ENCODE results near the gene C12orf50.
A peak's percentile ranks its signal among the peaks of the same experiment; 100 is the strongest.
"Not testable (repeated sequence)": the region's sequence is repeated elsewhere in the genome, so short reads cannot be mapped to it uniquely, and the experiment has no call there.

Gene C12orf50

DNA sequence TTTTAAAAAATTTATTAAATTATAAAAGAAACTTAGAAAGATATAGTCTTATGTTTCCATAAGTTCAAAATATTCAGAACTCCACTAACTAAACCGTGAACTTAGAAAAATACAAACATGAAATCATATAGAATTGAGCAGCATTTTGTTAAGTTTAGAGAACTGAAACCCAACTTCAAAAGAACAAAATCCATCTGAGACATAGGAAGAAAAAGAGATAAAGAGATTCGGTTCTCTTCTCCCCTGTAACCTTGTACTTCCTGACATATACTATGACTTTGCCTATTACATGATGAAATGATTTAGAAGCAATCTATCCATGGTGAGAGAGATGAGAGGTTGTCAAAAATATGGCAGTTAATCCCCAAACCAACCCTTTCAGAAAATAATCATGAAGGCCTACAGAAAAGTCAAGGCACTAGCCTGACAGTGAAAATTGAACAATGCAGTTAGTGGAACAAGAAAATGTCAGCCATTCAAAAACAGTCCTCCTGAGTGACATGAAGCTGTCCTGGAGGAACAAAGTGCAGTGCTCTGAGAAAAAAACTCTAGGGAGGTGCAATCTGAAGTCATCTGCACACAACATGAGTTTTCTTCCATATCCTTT lies 44.0 kb downstream of the C12orf50 start:
- no peak for DNase-seq

DNA sequence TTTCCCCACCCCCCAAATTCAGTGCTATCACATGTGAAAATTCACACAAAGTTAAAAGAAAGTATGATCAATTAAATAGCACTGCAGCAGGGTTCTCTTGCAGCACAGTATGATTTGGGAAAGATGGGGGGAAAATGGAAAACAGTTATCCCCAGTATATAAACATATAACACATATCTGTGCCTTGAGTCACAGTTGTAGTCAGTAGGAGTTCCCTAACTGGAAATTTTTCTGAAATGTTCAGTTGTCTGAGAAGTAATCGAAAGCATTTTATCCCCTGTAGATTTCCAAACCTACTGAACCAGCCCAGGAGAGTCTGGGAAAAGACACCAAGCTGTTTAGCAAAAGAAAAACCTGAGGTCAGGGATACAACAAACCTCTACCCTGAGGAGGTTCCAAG lies 47.0 kb downstream of the C12orf50 start:
- no peak for DNase-seq

GRCh38 chr12:87981495-87981894 lies 47.7 kb downstream of the C12orf50 start:
- DNase-seq: no peak

GRCh38 chr12:87975879-87976278 lies 53.3 kb downstream of the C12orf50 start:
- DNase-seq: no peak

DNA sequence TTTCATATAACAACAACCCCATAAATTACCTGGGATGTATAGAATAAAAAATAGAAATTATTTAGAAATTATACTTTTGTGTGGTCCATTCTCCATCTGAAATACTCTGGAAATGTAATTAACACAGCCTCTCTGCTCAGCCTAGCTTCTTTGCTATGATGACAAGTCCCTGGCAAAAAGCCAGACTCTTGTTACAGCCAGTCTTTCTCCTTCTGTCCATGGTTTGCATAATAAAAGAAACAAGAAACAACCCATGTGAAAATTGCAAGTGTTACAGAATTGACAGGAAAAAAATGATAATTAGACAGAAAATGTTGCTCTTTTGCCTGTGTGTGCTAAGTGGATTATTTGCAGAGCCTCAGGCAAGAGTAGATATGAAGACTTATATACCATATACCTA lies 61.3 kb downstream of the C12orf50 start:
- DNase-seq: peak in 1 of 2 experiments; percentile 7

GRCh38 chr12:87960566-87960965 lies 68.6 kb downstream of the C12orf50 start:
- DNase-seq: no peak

GRCh38 chr12:87954028-87954427 lies 75.2 kb downstream of the C12orf50 start:
- DNase-seq: not testable (repeated sequence)

DNA sequence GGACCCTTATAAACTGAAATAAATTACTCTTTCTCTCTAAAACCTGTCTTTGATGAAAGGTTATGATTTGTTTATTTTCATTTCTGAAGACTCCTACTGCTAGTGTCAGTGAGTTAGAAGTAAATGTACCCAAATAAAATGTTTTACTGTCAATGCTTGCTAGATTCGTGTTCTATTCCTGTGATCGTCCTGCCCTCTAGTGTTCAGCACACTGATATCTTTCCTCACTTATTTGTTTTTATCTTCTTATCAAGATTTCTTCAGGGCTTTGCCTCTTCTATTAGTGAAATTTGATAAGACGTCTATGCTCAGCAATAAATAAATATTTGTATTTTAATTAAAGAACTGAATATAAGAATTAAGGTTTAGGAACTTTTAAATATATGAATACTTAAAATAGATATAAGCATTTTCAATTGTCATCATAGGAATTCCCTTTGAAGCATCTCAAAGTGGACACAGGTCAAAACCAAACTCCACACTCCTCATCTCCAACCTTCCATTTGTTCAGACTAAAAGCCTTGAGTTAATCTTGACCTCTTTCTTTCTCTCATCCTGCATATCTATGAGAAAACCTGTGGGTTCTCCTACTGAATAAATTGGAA lies 75.8 kb downstream of the C12orf50 start:
- DNase-seq: peak in 1 of 2 experiments; percentile 49

DNA sequence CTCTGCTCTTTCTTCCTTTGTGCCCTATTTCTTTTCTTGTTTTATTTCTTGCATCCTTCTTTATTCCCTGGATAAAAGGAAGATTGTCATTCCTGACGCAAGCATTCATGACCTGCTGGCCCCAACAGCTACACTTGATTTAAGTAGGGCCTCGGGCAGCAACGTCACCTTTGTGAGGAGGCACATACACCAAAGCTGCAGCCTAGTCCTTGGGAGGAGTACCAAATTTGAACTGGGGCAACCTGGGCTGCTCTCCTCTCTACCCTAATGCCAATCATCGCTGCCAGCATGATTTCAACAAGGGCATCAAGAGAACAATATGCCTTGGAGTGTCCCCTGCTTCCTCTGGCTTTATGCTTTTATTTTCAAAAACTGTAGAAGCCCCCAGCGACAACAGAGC lies 76.4 kb downstream of the C12orf50 start:
- DNase-seq: peak in 1 of 2 experiments; percentile 9

DNA sequence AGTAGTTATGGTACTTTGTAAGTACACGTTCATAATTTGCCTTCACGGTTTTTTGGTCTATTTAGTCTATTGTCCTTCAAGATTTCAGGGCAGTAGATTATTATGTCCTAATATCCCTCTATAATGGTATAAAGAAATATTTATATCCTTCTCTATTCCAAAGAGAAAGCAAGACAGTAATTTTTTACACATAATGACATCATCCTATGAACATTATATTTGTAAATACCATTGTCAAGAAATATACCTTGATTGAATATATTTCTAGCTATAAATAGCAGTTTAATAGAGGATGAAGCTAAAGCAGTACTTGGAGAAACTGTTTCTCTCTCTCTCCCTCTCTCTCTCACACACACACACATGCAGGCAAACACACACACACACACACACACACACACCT lies 77.0 kb downstream of the C12orf50 start:
- no peak for DNase-seq

GRCh38 chr12:87943762-87944161 lies 85.4 kb downstream of the C12orf50 start:
- no peak for DNase-seq

GRCh38 chr12:87943023-87943422 lies 86.2 kb downstream of the C12orf50 start:
- no peak for DNase-seq

DNA sequence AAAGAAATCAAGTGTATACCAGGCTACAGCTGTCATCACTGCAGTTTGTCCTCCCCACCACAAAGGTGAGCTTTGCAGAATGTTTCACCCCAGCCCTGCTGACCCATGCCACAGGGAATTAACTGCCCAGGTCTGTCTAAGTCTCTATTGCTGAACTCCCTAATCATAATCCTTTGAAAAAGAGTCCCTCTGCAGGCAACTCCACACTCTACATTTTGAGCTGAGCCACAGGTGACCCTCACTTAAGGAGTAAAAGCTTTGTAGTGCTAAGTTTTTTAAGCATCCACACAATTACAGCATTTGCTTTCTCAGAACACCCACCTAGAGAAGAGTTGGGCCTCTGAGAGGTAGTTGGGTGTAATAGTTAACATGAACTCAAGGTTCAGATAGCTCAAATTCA lies 90.0 kb downstream of the C12orf50 start:
- no peak for DNase-seq

- no peak for DNase-seq
Measured at GRCh38 chr12:87935216-87935615, 94.0 kb downstream of the C12orf50 start.

GRCh38 chr12:87933991-87934390 lies 95.2 kb downstream of the C12orf50 start:
- DNase-seq: no peak

GRCh38 chr12:87931812-87932211 lies 97.4 kb downstream of the C12orf50 start:
- DNase-seq: no peak

DNA sequence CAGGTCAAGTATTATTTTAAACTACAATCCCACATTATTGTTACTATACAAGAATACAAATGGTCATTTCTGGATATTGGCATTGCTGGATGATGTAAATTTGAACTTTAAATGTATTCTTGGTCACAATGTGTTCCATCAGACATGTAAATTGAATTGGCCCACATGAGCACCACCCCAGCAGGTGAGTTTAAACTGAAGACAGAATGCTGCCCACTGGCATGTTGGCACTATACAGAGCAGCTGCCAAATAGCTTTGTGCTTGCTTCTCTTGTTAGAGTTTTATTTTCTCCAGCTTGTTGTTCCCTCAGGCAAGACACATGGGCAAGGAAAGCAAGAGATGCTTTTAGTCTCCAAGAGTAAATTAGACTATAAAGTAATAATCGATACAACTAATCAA lies 98.6 kb downstream of the C12orf50 start:
- no peak for DNase-seq

Measured in SHP77 (cell line).